NCI-H2227 (cell line): ENCODE data around the gene ADGRL4.
"Not testable (repeated sequence)": the region's sequence is repeated elsewhere in the genome, so short reads cannot be mapped to it uniquely, and the experiment has no call there.

Experiments used
- DNase-seq: peaks from one replicate; lab custom pipeline; 2025; ENCODE audit not compliant: unreplicated experiment; lab: John Stamatoyannopoulos, UW

Gene ADGRL4

GRCh38 chr1:79006564-79006963 is at the start of gene ADGRL4:
Gene ADGRL4 (minus strand): TSS chr1:79006730. CDS start chr1:79006654, 76 bp downstream.
- no peak for DNase-seq

DNA sequence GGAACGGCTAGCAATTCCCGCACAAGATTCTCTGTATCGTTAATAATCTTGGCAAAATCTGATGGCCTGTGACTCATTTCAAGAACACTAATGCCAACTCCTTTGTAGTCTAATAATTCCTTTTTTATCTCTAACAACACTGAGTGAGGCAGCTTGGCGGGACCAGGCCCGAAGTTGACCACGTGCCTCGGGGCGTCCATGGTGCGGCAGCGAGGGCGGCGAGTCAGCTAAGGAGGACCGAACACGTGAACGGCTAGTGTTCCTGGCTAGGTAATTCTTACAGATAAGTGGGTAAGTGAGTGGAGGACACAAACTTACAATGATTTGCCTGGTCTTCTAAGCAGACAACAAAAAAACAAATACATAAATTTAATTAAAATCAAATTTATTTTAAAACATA is 49.3 kb upstream of the ADGRL4 start:
- DNase-seq, result no peak

- no peak for DNase-seq
Measured at GRCh38 chr1:79052829-79053449, 46.4 kb upstream of the ADGRL4 start.

DNA sequence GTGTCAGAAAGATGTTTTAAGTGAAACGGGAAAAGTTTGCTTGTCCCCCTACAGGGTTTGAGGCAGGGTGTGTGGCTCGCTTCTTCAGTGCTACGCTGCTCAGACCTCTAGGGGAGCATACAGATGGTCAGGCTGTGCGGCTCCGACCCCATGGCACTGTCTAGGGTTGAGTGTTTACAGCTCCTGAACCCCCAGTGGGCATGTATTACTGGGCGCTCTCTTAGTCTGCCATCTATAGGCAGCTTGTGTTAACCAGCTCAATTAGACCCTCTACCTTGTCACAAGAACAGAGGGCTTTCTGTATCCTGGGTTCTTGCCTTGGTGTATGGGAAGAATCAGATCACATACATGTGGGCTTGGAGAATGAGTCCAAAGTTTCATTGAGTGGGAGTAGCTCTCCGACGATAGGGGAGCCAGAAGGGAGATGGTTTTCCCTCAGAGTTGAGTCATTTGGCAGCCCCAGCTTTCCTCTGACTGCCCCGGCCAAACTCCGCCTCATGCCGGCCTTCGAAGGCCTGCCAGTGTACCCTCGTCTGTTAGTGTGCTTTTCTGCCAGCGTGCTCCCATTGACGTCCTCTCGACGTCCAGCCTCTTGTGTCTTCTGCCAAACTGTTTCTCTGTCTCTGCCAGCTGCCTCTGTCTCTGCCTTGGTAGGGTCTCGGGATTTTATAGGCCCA is 38.6 kb upstream of the ADGRL4 start:
- no peak for DNase-seq

GRCh38 chr1:79043506-79043905 is 37.0 kb upstream of the ADGRL4 start:
- no peak for DNase-seq

DNA sequence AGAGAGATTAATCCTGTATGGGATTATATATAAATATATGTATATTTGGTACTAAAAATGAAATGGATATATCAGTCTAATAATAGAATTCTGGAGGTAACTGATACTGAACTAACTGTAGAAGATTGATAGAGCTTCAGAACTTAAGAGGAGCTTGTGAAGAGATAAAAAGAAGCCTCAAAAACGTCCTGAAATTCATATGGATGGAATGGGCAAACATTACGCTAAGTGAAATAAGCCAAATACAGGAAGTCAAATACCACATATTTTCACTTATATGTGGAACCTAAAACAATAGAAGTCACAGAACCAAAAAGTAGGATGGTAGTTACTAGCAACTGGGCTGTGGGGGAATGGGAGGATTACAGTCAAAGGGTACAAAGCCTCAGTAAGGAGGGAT is 36.0 kb upstream of the ADGRL4 start:
- DNase-seq, result no peak

DNA sequence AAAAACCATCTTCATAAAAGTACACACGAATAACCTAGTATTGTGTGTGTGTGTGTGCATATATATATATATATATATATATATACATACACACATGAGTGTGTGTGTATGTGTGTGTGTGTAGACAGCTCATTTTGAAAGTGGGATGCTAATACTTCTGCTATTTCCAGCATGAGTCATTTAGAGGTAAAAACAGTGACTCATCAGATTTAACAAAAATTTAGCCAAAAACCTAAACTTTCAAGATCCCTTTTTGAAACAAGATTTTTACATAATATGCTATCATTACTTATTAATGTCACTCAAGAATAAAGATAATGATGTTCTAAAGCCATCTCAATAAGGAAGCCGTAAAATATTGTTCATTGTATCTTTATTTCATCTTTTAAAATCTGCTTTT is 35.6 kb upstream of the ADGRL4 start:
- DNase-seq, result no peak

- DNase-seq, result no peak
Measured at GRCh38 chr1:79041666-79042065, 35.1 kb upstream of the ADGRL4 start.

GRCh38 chr1:79040424-79041082 is 34.0 kb upstream of the ADGRL4 start:
- DNase-seq, result no peak

GRCh38 chr1:79037085-79037484 is 30.6 kb upstream of the ADGRL4 start:
- DNase-seq, result no peak

DNA sequence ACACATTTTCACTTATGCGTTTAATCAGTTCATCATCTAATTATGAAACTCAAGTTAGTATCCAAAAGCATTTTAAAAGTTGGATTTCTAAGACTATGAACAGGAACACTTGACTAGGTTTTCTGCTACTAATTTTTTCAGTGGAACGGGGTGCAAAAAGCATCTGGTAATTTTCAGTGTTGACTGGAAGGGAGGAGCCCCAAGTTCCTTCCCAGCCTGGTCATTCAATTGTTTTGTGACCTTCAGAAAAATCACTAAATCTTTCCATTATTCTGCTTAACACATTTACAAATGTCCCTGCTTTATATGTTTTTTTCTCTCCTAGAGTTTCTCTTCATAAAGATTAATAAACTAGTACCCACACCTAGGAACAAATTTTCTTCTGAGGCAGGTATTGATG is 6.0 kb upstream of the ADGRL4 start:
- no peak for DNase-seq

- DNase-seq, result no peak
Measured at GRCh38 chr1:79010589-79010988, 4.1 kb upstream of the ADGRL4 start.

DNA sequence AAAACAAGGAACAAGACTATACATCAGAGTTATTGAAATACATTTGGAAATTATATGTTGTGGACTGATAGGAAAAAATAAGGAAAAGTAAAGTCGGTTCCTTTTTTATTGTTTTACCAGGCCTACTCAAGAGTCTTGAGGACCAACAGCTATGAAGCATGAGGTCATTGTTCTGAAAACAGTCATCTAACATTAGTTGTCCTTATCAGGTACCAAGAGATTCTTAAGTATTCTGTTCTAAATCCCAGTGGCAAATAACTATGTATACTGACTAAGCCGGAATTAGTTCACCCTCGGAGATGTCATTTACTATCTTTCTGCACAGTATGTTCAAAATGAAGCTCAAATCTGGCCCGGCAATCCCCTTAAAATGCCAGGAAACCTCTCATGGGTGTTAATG is 585 bp downstream of the ADGRL4 start:
- no peak for DNase-seq

GRCh38 chr1:79004916-79005315 is 1.6 kb downstream of the ADGRL4 start:
- DNase-seq, result no peak

- DNase-seq, result no peak
Measured at GRCh38 chr1:78996791-78997190, 9.7 kb downstream of the ADGRL4 start.

GRCh38 chr1:78987042-78987441 is 19.5 kb downstream of the ADGRL4 start:
- DNase-seq, result no peak

- no peak for DNase-seq
Measured at GRCh38 chr1:78980511-78980910, 26.0 kb downstream of the ADGRL4 start.

GRCh38 chr1:78972723-78973122 is 33.8 kb downstream of the ADGRL4 start:
- no peak for DNase-seq

- DNase-seq, result not testable (repeated sequence)
Measured at GRCh38 chr1:78967091-78967490, 39.4 kb downstream of the ADGRL4 start.

GRCh38 chr1:78958711-78959110 is 47.8 kb downstream of the ADGRL4 start:
- DNase-seq, result no peak

- no peak for DNase-seq
Measured at GRCh38 chr1:78950826-78951225, 55.7 kb downstream of the ADGRL4 start.

- no peak for DNase-seq
Measured at GRCh38 chr1:78949227-78949626, 57.3 kb downstream of the ADGRL4 start.
